ENCODE results near the gene KIF26A. TPM values are rescaled to one million over a fixed set of nuclear protein-coding genes. Genes with fewer than 3 reads are reported as not detected.

The KIF26A gene
- polyA plus RNA-seq, 4 donors = 10.6 to 21.4 (median 12.5) TPM

GRCh38 chr14:104111301-104112112 is 26.9 kb upstream of the KIF26A start:
- no peak for DNase-seq (ENCODE audit: low read depth in 4 of 4, low spot score in 2 of 4)

DNA sequence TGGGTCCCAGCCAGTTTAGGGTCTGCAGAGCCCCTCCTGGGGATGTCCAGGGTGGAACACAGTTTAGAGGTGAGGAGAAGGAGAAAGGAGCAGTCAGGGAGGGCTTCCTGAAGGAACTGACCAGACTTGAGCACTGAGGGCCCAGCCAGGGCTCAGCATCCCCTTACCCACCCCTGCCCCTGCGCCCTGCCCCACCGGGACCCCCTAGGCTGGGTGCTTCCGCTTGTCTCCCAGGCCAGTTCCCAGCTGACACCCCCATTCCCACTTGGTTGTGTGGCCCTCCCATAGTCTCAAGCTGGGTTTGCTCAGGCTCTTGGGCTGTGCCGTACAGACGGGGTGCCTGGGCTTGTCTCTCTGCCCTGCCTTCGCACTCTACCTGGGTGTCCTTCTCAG is 26.3 kb upstream of the KIF26A start:
- no peak for DNase-seq (ENCODE audit: low read depth in 4 of 4, low spot score in 2 of 4)

DNA sequence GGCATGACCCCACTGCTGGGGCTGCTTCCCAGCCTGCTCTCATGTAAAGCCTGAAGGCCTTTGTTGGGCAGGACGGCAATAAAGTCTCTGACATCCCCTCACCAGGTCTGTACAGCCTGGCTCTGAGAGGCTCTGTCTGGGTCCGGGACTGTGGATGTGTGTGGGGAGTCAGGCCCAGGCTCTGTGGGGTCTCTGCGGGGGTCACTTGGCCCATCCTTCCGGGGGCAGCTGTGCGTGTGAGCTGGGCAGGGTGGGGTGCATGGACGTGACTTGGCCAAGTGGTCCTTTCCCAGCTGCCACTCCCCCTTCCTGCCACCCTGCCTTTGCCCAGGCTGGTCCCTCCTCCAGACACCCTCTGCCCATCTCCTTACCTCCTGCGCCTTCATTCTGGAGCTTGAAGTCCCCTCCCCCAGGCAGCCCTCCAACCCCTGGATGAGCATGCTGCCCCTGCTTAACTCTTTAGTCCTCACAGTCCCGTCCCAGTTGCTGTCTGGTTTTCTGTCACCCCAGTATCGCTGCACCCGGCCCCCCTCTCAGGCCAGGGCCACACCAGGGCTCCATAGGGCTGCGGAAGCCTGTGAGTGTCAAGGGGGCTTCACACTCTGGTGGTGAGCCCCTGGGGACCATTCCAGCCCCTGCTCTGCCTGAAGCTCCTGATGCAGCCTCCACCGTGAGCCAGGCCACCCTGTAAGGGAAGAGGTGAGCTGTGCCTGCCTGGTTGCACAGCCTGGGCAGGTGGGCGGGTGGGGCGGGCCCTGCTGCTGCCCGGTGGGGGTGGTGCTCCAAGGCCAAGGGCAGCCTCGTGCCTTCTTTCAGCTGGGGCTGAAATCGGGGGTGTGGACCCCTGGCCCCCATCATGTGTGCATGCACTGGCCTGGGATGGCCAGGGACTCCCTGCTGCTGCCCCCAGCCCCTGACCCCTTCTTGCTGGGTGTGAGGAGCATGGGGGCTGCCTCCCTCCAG is 25.5 kb upstream of the KIF26A start:
- no peak for DNase-seq (ENCODE audit: low read depth in 4 of 4, low spot score in 2 of 4)

DNA sequence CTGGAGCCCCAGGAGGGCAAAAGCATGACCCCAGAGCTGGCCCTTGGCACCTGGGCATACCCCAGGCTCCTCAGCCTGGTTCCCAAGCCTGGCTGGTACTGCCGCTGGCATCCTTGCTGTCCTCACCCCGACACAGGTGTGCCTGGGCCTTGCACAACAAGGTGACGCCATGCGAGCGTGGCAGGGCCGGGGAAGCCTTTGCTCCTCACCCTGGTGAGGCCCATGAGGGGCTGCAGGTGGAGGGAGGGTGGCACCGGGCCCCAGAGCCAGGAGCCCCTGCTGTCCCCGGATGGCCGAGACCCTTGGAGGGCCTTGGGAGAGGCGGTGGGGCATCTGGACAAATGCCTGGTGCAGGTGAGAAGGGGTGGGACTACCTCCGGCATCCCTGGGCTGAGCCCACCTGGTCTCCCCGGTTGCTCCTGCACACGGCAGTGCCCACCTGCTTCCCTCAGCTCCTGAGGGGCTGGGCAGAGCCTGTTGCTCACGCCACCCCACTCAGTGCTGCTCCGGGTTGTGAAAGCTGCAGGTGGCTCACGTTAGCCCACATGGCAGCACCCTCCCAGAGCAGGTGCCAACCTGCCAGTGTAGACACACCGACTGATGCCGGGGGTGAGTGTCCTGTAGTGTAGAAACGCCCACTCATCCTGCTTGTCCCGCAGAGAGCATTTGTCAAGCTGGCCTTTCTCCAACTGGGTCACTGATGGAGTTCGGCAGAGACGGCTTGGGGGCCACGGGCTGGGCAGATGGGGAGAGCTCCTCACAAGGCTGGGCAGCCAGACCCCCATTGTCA is 24.6 kb upstream of the KIF26A start:
- DNase-seq (ENCODE audit: low read depth in 4 of 4, low spot score in 2 of 4) = no peak

- DNase-seq (ENCODE audit: low read depth in 4 of 4, low spot score in 2 of 4) = no peak
These were observed 23.8 kb upstream of the KIF26A start for GRCh38 chr14:104114421-104115130.

DNA sequence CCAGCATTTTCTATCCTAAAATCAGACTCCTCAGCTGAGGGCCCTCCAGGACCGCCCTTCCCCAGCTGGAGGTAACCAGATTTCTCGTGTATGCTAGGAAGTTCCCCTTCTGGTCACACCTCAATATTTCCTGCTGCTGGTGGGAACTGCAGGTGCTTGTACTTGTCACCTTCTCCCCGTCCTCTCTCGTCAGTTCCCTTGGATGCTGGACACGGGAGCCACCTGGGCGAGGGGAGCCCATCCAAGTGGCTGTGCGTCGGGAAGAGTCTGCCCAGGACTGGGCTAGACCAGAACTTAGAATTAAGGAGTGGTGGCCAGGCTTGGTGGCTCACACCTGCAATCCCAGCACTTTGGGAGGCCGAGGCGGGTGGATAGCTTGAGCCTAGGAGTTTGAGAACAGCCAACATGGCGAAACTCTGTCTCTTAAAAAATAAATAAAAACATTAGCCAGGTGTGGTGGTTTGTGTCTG is 23.2 kb upstream of the KIF26A start:
- no peak for DNase-seq (ENCODE audit: low read depth in 4 of 4, low spot score in 2 of 4)

DNA sequence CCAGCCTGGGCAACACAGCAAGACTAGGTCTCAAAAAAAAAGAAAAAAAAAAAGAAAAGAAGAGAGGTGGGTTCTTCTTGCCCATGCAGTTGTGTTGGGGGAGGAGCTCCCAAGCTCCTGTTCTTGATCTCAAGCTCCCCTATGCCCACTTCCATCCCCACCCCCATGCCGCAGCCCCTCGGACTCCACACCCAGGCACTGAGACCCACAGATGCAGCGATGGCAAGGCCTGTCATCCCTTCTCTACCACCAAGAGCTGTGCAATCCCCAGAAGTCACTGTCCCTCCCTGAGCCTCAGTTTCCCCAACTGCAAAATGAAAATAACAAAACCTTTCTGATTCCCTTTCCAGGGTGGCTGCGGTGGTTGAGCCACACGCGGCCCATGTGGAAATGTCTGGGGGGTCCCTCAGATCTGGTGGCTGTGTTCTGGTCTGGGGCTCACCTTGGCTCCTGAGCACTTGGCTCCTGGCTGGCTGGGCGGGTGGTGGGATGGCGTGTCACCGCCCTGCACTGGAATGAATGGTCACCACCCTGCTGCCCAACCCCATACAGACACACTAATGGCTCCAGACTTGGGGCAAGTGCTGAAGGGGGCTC is 22.6 kb upstream of the KIF26A start:
- no peak for DNase-seq (ENCODE audit: low read depth in 4 of 4, low spot score in 2 of 4)

- no peak for DNase-seq (ENCODE audit: low read depth in 4 of 4, low spot score in 2 of 4)
These were observed 22.1 kb upstream of the KIF26A start for GRCh38 chr14:104116288-104116755.

DNA sequence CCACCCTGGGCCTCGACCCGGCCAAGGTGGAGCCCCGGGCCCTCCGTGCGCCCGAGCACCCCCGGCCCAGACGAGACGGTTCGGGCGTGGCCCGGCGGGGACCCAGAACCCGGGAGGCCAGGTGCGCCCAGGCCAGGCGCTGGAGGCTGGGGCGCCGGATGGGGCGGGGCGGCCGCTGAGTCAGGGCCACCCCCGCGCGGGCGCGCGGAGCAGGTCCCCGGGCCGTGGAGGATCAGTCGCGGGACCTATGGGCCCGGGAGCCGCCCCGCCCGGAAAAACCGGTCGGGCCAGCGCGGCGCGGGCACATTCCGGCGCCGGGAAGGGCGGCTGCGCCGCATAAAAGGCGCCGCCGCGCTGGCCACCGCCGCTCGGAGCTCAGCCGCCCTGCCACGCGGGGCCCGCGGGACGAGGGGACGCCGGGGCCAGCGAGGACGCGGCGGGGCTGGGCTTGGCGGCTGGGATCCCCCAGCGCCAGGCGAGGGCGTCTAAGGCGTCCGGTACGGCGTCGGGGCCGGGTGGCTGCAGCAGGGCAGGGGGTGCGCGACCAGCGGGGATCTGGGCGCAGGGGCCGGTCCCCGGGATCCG is 21.5 kb upstream of the KIF26A start:
- no peak for DNase-seq (ENCODE audit: low read depth in 4 of 4, low spot score in 2 of 4)

GRCh38 chr14:104117341-104118005 is 20.9 kb upstream of the KIF26A start:
- no peak for DNase-seq (ENCODE audit: low read depth in 4 of 4, low spot score in 2 of 4)

DNA sequence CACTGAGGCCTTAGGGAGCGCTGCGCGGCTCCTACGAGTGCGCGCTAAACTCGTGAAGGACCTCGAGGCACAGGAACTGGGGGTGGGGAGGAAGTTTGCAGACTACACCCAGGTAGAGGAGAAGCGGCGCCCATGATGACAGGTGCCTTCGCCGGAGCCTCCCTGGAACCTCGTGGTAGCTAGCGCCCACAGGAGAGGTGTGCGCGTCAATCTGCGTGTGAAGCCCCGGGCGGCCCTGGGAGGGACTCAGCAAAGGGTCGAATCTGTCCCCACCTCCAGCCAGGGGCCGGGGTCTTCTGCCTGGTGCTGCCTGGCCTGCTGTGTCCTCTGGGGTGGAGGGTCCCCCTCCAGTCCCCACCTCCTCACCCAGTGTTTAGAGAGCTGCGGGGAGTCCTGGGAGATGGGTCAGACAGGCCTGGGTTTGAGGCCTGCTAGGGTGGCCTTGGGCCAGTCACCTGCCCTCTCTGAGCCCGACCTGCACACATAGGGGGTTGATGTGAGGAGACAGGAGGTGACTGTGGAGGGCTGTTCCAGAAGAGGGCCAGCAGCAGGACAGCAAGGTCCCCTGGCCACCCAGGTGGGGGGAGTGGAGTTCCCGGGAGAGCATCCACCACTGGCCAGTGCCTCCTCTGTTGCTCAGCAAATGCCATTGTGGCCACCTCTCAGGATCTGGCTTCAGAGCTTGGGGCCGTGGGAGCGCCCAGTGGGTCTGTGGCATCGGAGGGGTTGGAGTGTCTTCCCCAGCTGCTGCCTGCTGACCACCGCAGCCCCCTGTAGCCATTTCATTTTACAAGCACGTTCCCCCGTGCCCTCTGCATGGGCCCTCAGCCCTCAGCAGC is 20.2 kb upstream of the KIF26A start:
- DNase-seq (ENCODE audit: low read depth in 4 of 4, low spot score in 2 of 4) = no peak

DNA sequence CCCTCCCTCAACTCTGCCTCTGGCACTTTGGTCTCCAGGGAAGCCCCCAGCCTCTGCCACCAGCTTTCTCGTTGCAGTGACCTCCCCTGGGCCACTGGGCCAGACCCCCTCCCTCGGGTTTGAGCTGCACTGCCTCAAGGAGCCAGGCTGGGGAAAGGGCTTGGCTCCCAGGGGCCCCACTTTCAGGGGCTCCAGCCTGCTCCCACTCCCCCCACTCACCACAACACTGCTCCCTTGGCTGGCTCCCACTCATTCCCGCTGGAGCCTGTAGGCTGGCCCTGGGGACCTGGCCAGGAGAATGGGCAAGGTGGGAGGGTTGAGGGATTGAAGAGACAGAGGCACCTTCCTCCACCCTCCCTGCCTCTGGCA is 19.3 kb upstream of the KIF26A start:
- DNase-seq (ENCODE audit: low read depth in 4 of 4, low spot score in 2 of 4) = no peak

- DNase-seq (ENCODE audit: low read depth in 4 of 4, low spot score in 2 of 4) = no peak
These were observed 18.7 kb upstream of the KIF26A start for GRCh38 chr14:104119488-104120251.

DNA sequence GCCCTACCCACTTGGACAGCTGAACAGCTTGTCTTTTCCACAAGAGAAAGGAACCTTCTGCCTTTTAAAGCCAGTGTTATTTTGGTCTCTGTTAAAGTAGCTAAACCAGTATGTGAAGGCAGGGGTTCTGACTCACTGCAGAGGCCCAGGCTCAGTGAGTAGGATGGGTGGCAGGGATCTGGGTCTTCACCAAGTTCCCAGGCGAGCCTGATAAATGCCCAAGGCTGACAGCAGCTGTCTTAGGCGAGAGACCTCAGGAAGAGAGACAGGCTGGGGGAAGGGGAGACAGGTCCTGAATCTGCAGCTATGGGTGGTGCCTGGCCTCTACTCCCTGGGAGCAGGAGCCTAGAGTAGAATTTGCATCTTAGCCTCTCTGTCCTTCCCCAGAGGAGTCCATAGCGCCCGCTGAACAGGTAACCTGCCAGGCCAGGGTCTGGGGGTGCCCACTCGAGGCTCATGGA is 18.1 kb upstream of the KIF26A start:
- DNase-seq (ENCODE audit: low read depth in 4 of 4, low spot score in 2 of 4) = no peak

DNA sequence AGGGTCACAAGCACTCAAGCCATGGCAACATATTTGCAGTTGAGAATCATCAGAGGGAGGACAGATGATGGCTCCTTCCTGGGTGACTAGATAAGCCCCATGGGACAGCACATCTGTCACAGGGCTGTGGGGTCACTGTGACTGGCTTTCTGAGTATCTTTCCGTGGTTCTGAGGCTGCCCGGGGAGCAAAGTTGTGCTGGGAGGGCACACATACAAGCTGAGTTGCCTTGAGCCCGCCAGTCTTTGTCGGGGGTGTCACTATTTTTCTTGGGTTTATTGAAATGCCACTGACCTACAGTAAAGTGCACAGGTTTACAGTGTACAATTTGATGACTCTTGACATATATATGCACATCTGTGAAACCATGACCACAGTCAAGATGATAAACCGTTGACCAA is 17.2 kb upstream of the KIF26A start:
- no peak for DNase-seq (ENCODE audit: low read depth in 4 of 4, low spot score in 2 of 4)

DNA sequence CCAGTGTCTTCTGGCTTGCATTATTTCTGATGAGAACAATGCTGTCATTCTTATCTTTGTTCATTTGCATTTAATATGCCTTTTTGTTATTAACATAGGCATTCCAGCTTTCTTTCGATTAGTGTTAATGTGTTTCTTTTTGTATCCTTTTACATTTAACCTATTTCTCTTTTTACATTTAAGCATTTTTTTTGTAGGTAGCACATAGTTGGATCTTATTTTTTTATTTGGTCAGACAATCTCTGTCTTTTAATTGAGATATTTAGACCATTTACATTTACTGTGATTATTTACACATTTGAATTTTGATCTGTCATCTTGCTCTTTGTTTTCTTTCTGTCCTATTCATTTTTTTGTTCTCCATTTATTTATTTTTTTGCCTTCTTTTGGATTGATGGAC is 14.5 kb upstream of the KIF26A start:
- DNase-seq (ENCODE audit: low read depth in 4 of 4, low spot score in 2 of 4) = no peak

DNA sequence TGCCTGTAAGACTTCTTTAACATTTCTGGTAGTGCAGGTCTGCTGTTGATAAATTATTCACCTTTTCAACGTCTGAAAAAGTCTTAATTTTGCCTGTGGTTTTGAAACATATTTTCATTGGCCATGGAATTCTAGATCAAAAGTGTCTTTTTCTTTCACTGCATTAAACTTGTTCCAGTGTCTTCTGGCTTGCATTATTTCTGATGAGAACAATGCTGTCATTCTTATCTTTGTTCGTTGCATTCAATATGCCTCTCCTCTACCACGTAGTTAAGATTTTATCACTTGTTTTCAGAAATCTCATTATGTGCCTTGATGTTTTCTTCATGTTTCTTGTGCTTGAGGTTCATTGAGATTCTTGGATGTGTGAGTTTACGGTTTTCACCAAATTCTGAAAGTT is 13.4 kb upstream of the KIF26A start:
- no peak for DNase-seq (ENCODE audit: low read depth in 4 of 4, low spot score in 2 of 4)

All from left renal cortex interstitium (tissue), 4 donors.